ENCODE results near the gene LPP. TPM values are rescaled to one million over a fixed set of nuclear protein-coding genes. Genes with fewer than 3 reads are reported as not detected.

Gene LPP
- total RNA-seq, 1 donor from 2014 or later, result 218 TPM

GRCh38 chr3:188404124-188404523 is 250.2 kb downstream of the LPP start:
- DNase-seq (ENCODE audit: low read depth), result no peak
- Histone ChIP-seq H3K36me3 (ENCODE audit: control insufficient read depth, insufficient read depth, low read length) (peaks cover 2% of the 10 kb centered on the region), H3K4me3 (ENCODE audit: low read depth, low read length) (no peak overlapping the region), H3K27me3 (ENCODE audit: control insufficient read depth, insufficient read depth, low read length) (no peaks in the 10 kb centered on the region)
- no peak for TF ChIP-seq CTCF (IDR thresholded peaks at IDR 0.05; ENCODE audit: insufficient read depth, low read length, poor library complexity, severe bottlenecking)

DNA sequence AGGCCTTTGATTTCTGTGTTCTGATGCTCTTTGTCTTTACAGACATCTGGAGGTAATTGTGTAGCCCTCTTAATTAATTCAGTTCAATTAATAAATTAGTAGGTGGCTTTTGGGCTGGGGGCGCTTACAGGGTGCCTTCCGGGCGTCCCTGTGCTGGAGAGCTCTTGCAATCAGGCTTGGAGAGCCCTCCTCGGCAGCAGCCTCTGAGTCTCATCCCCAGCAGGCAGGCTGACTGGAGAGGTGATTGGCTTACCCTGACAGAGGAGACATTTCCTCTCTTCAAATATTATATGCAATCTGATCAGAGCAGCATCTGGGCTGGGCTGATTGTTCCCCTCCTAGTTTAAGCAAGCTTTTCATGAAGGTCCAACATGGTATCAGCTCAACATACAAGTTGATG is 250.7 kb downstream of the LPP start:
- H3K36me3 ChIP-seq (ENCODE audit: control insufficient read depth, insufficient read depth, low read length), result peaks cover 2% of the 10 kb centered on the region
- no peak overlapping the region for H3K4me3 ChIP-seq (ENCODE audit: low read depth, low read length)
- TF ChIP-seq CTCF (IDR thresholded peaks at IDR 0.05; ENCODE audit: insufficient read depth, low read length, poor library complexity, severe bottlenecking), result no peak
- H3K27me3 ChIP-seq (ENCODE audit: control insufficient read depth, insufficient read depth, low read length), result no peaks in the 10 kb centered on the region
- no peak for DNase-seq (ENCODE audit: low read depth)

GRCh38 chr3:188407158-188407880 is 253.4 kb downstream of the LPP start:
- H3K36me3 ChIP-seq (ENCODE audit: control insufficient read depth, insufficient read depth, low read length), result peaks cover 2% of the 10 kb centered on the region
- no peak for TF ChIP-seq CTCF (IDR thresholded peaks at IDR 0.05; ENCODE audit: insufficient read depth, low read length, poor library complexity, severe bottlenecking)

DNA sequence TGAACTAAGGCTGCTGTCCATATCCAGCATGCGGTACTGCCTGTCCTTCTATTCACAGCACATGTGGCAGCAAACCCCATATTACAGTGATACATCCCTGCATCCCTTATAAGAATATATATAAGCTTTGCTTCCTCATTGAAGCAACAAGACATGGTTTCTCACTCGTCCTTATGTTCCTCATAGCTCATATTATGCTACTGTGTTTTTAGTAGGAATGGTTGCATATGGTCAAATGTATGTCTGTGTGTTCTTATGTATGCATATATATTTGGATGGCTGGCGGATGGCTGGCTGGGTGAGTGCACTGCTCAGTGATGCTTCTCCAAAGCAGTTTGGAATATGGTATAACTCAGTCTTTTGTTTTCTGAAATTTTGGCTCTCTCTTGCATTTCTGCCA is 254.9 kb downstream of the LPP start:
- Histone ChIP-seq H3K4me3 (ENCODE audit: low read depth, low read length) (no peak overlapping the region), H3K36me3 (ENCODE audit: control insufficient read depth, insufficient read depth, low read length) (peaks cover 2% of the 10 kb centered on the region), H3K27me3 (ENCODE audit: control insufficient read depth, insufficient read depth, low read length) (no peaks in the 10 kb centered on the region)
- DNase-seq (ENCODE audit: low read depth), result no peak
- TF ChIP-seq CTCF (IDR thresholded peaks at IDR 0.05; ENCODE audit: insufficient read depth, low read length, poor library complexity, severe bottlenecking), result no peak

More at GRCh38 chr3:188407158-188407880, 253.4 kb downstream of the LPP start:
- DNase-seq (ENCODE audit: low read depth), result no peak
- H3K27me3 ChIP-seq (ENCODE audit: control insufficient read depth, insufficient read depth, low read length), result no peaks in the 10 kb centered on the region
- no peak overlapping the region for H3K4me3 ChIP-seq (ENCODE audit: low read depth, low read length)

- H3K36me3 ChIP-seq (ENCODE audit: control insufficient read depth, insufficient read depth, low read length), result no peaks in the 10 kb centered on the region
- no peak for DNase-seq (ENCODE audit: low read depth)
- H3K27me3 ChIP-seq (ENCODE audit: control insufficient read depth, insufficient read depth, low read length), result no peaks in the 10 kb centered on the region
- no peak overlapping the region for H3K4me3 ChIP-seq (ENCODE audit: low read depth, low read length)
- TF ChIP-seq CTCF (IDR thresholded peaks at IDR 0.05; ENCODE audit: insufficient read depth, low read length, poor library complexity, severe bottlenecking), result no peak
Measured at GRCh38 chr3:188411750-188412149, 257.8 kb downstream of the LPP start.

- H3K27me3 ChIP-seq (ENCODE audit: control insufficient read depth, insufficient read depth, low read length), result no peaks in the 10 kb centered on the region
- no peak for TF ChIP-seq CTCF (IDR thresholded peaks at IDR 0.05; ENCODE audit: insufficient read depth, low read length, poor library complexity, severe bottlenecking)
- DNase-seq (ENCODE audit: low read depth), result no peak
- H3K36me3 ChIP-seq (ENCODE audit: control insufficient read depth, insufficient read depth, low read length), result no peaks in the 10 kb centered on the region
- H3K4me3 ChIP-seq (ENCODE audit: low read depth, low read length), result no peak overlapping the region
Measured at GRCh38 chr3:188415196-188415595, 261.2 kb downstream of the LPP start.

Data from kidney epithelial cell (primary cell).